SJSA1 (cell line): ENCODE measurements around the gene OPRM1. TPM values are rescaled to one million over a fixed set of nuclear protein-coding genes. Genes with fewer than 3 reads are reported as not detected.
"Not testable (repeated sequence)": the region's sequence is repeated elsewhere in the genome, so short reads cannot be mapped to it uniquely, and the experiment has no call there.

ENCODE experiments used
- DNase-seq, 2 experiments: peaks; one replicate each; pipeline ENCODE4 v3.0.0-alpha.2; 2015 to 2020; ENCODE audit warnings: low spot score in 2 of 2, low read depth in 1 of 2
- H3K27ac ChIP-seq: fragments of 250-450 bp; sonication (Bioruptor Pico); 2 replicates; pipeline ENCODE4 v1.5.1; 2020; ENCODE audit warnings: mild to moderate bottlenecking, moderate library complexity
- H3K27me3 ChIP-seq: fragments of 250-450 bp; sonication (Bioruptor Pico); replicated peaks from 2 replicates; pipeline ENCODE4 v1.5.1; 2020; ENCODE audit warnings: mild to moderate bottlenecking, moderate library complexity
- H3K36me3 ChIP-seq: fragments of 250-450 bp; sonication (Bioruptor Pico); 2 replicates; pipeline ENCODE4 v1.5.1; 2020; ENCODE audit warnings: mild to moderate bottlenecking
- H3K4me1 ChIP-seq: fragments of 250-450 bp; sonication (Bioruptor Pico); replicated peaks from 2 replicates; pipeline ENCODE4 v1.6.1; 2021; ENCODE audit warnings: mild to moderate bottlenecking
- H3K4me3 ChIP-seq: fragments of 250-450 bp; sonication (Bioruptor Pico); 2 replicates; pipeline ENCODE4 v1.5.1; 2020; ENCODE audit warnings: mild to moderate bottlenecking
- H3K9me3 ChIP-seq: fragments of 250-450 bp; sonication (Bioruptor Pico); replicated peaks from 2 replicates; pipeline ENCODE4 v1.5.1; 2020; ENCODE audit warnings: mild to moderate bottlenecking
- total RNA-seq: library from RNA; depleted of rRNA; stranded (reverse); fragments of >200 nt; shearing (Covaris generic); gene quantifications from 2 replicates; pipeline ENCODE4 v1.2.3, GENCODE V29; 2014

OPRM1 gene
- total RNA-seq, 1 experiment from 2014 or later = not detected

- DNase-seq = no peak
- H3K36me3 ChIP-seq = no peaks in the 10 kb centered on the region
- no peaks in the 10 kb centered on the region for H3K4me1 ChIP-seq
Measured at GRCh38 chr6:154233383-154233782, 194.3 kb downstream of the OPRM1 start.

GRCh38 chr6:154234019-154234772 is 195.2 kb downstream of the OPRM1 start:
- H3K27me3 ChIP-seq = no peaks in the 10 kb centered on the region
- H3K9me3 ChIP-seq = no peaks in the 10 kb centered on the region
- H3K4me1 ChIP-seq = no peaks in the 10 kb centered on the region
- no peaks in the 10 kb centered on the region for H3K36me3 ChIP-seq
- DNase-seq = no peak
- H3K4me3 ChIP-seq = no peak overlapping the region
- H3K27ac ChIP-seq = no peak overlapping the region

More at GRCh38 chr6:154233383-154233782, 194.3 kb downstream of the OPRM1 start:
- Histone ChIP-seq H3K27ac (no peak overlapping the region), H3K9me3 (no peaks in the 10 kb centered on the region), H3K4me3 (no peak overlapping the region), H3K27me3 (no peaks in the 10 kb centered on the region)

- Histone ChIP-seq H3K27me3 (no peaks in the 10 kb centered on the region), H3K27ac (no peak overlapping the region), H3K4me1 (no peaks in the 10 kb centered on the region), H3K9me3 (no peaks in the 10 kb centered on the region), H3K4me3 (no peak overlapping the region), H3K36me3 (no peaks in the 10 kb centered on the region)
- no peak for DNase-seq
Measured at GRCh38 chr6:154236646-154237301, 197.7 kb downstream of the OPRM1 start.

- H3K36me3 ChIP-seq = no peaks in the 10 kb centered on the region
- H3K4me1 ChIP-seq = no peaks in the 10 kb centered on the region
- H3K4me3 ChIP-seq = no peak overlapping the region
- DNase-seq = no peak
- no peaks in the 10 kb centered on the region for H3K27me3 ChIP-seq
- no peaks in the 10 kb centered on the region for H3K9me3 ChIP-seq
- no peak overlapping the region for H3K27ac ChIP-seq
Measured at GRCh38 chr6:154238831-154239230, 199.8 kb downstream of the OPRM1 start.

- Histone ChIP-seq H3K27me3 (no peaks in the 10 kb centered on the region), H3K36me3 (no peaks in the 10 kb centered on the region), H3K9me3 (no peaks in the 10 kb centered on the region), H3K4me3 (no peak overlapping the region), H3K4me1 (no peaks in the 10 kb centered on the region), H3K27ac (no peak overlapping the region)
- DNase-seq = no peak
Measured at GRCh38 chr6:154239392-154239791, 200.4 kb downstream of the OPRM1 start.

GRCh38 chr6:154241061-154241460 is 202.0 kb downstream of the OPRM1 start:
- not testable (repeated sequence) for H3K4me3 ChIP-seq, DNase-seq

GRCh38 chr6:154241581-154241980 is 202.5 kb downstream of the OPRM1 start:
- H3K4me1 ChIP-seq = no peaks in the 10 kb centered on the region
- H3K27me3 ChIP-seq = peaks cover 3% of the 10 kb centered on the region
- DNase-seq = no peak
- no peak overlapping the region for H3K27ac ChIP-seq
- no peak overlapping the region for H3K4me3 ChIP-seq
- no peaks in the 10 kb centered on the region for H3K9me3 ChIP-seq
- H3K36me3 ChIP-seq = no peaks in the 10 kb centered on the region

More at GRCh38 chr6:154241061-154241460, 202.0 kb downstream of the OPRM1 start:
- H3K36me3 ChIP-seq, H3K4me1 ChIP-seq, H3K27ac ChIP-seq, H3K9me3 ChIP-seq, H3K27me3 ChIP-seq: not testable (repeated sequence)

GRCh38 chr6:154242617-154243357 is 203.7 kb downstream of the OPRM1 start:
- H3K27ac ChIP-seq = no peak overlapping the region
- DNase-seq = no peak

GRCh38 chr6:154243793-154244750 is 205.0 kb downstream of the OPRM1 start:
- H3K9me3 ChIP-seq = no peaks in the 10 kb centered on the region
- no peak overlapping the region for H3K4me3 ChIP-seq
- H3K4me1 ChIP-seq = no peaks in the 10 kb centered on the region
- DNase-seq = no peak
- peaks cover 7% of the 10 kb centered on the region for H3K27me3 ChIP-seq
- no peak overlapping the region for H3K27ac ChIP-seq
- no peaks in the 10 kb centered on the region for H3K36me3 ChIP-seq

More at GRCh38 chr6:154242617-154243357, 203.7 kb downstream of the OPRM1 start:
- H3K9me3 ChIP-seq = no peaks in the 10 kb centered on the region
- H3K4me1 ChIP-seq = no peaks in the 10 kb centered on the region
- H3K27me3 ChIP-seq = peaks cover 7% of the 10 kb centered on the region
- no peaks in the 10 kb centered on the region for H3K36me3 ChIP-seq
- no peak overlapping the region for H3K4me3 ChIP-seq

GRCh38 chr6:154245506-154245905 is 206.5 kb downstream of the OPRM1 start:
- H3K9me3 ChIP-seq = no peaks in the 10 kb centered on the region
- no peak overlapping the region for H3K4me3 ChIP-seq
- no peaks in the 10 kb centered on the region for H3K4me1 ChIP-seq
- H3K27ac ChIP-seq = no peak overlapping the region
- no peak for DNase-seq
- peaks cover 7% of the 10 kb centered on the region for H3K27me3 ChIP-seq
- H3K36me3 ChIP-seq = no peaks in the 10 kb centered on the region

- H3K4me3 ChIP-seq = no peak overlapping the region
- no peak for DNase-seq
- H3K36me3 ChIP-seq = no peaks in the 10 kb centered on the region
- peaks cover 7% of the 10 kb centered on the region for H3K27me3 ChIP-seq
- no peaks in the 10 kb centered on the region; the same call in 1 of the 2 replicates for H3K9me3 ChIP-seq
- no peak overlapping the region for H3K27ac ChIP-seq
- no peaks in the 10 kb centered on the region for H3K4me1 ChIP-seq
Measured at GRCh38 chr6:154246723-154247118, 207.7 kb downstream of the OPRM1 start.

- no peak for DNase-seq
- H3K27ac ChIP-seq = no peak overlapping the region
- H3K9me3 ChIP-seq = no peaks in the 10 kb centered on the region; the same call in 1 of the 2 replicates
- H3K36me3 ChIP-seq = no peaks in the 10 kb centered on the region
- H3K27me3 ChIP-seq = peaks cover 7% of the 10 kb centered on the region
- no peak overlapping the region for H3K4me3 ChIP-seq
- H3K4me1 ChIP-seq = no peaks in the 10 kb centered on the region
Measured at GRCh38 chr6:154247119-154247861, 208.2 kb downstream of the OPRM1 start.
